Type B pancreatic cell (in vitro differentiated cells): ENCODE results near the gene TRIP10. TPM values are rescaled to one million over a fixed set of nuclear protein-coding genes. Genes with fewer than 3 reads are reported as not detected.
A peak's percentile ranks its signal among the peaks of the same experiment; 100 is the strongest.

ENCODE experiments used
- DNase-seq: peaks from one replicate; pipeline ENCODE4 v3.0.0; 2021; ENCODE audit warnings: mixed read lengths; ENCODE audit not compliant: unreplicated experiment; ENCODE audit errors: extremely low spot score
- H3K27ac Mint-ChIP-seq: 2 replicates; pipeline ENCODE4 v1.8.0; 2021; ENCODE audit warnings: mild to moderate bottlenecking, mixed read lengths
- H3K27me3 Mint-ChIP-seq: 2 replicates; pipeline ENCODE4 v1.8.0; 2021; ENCODE audit warnings: mixed read lengths
- H3K36me3 Mint-ChIP-seq: 2 replicates; pipeline ENCODE4 v1.8.0; 2021; ENCODE audit warnings: mixed read lengths
- H3K4me1 Mint-ChIP-seq: one replicate; pipeline ENCODE4 v1.8.0; 2021; ENCODE audit warnings: mixed read lengths; ENCODE audit not compliant: unreplicated experiment
- H3K4me3 Mint-ChIP-seq: 2 replicates; pipeline ENCODE4 v1.8.0; 2021; ENCODE audit warnings: mild to moderate bottlenecking, mixed read lengths
- H3K9me3 Mint-ChIP-seq: 2 replicates; pipeline ENCODE4 v1.8.0; 2021; ENCODE audit warnings: mixed read lengths
- CTCF ChIP-seq: fragments of 200-600 bp; sonication (generic); conservative IDR thresholded peaks from 2 replicates; pipeline ENCODE4 v1.5.0; 2021; ENCODE audit warnings: antibody characterized with exemption, mild to moderate bottlenecking
- total RNA-seq: library from RNA; stranded (reverse); gene quantifications from 2 replicates; pipeline ENCODE4 v1.2.1, GENCODE V29; 2021; ENCODE audit warnings: low replicate concordance

The TRIP10 gene
- total RNA-seq, 1 donor from 2014 or later: 35.1 TPM

GRCh38 chr19:6737873-6738786 is 1.4 kb upstream of the TRIP10 start:
- Mint-ChIP-seq H3K4me3 (peak overlapping the region; percentile 96), H3K9me3 (no peaks in the 10 kb centered on the region), H3K4me1 (peaks cover 32% of the 10 kb centered on the region), H3K27me3 (no peaks in the 10 kb centered on the region), H3K27ac (peak overlapping the region; percentile 93), H3K36me3 (no peaks in the 10 kb centered on the region)
- no peak for DNase-seq
- TF ChIP-seq CTCF: peak; percentile 69

- no peaks in the 10 kb centered on the region for H3K27me3 Mint-ChIP-seq
- H3K4me3 Mint-ChIP-seq: peak overlapping the region; percentile 96
- H3K27ac Mint-ChIP-seq: peak overlapping the region; percentile 93
- no peak for DNase-seq
- TF ChIP-seq CTCF: peak; percentile 9
- peaks cover 3% of the 10 kb centered on the region for H3K36me3 Mint-ChIP-seq
- no peaks in the 10 kb centered on the region for H3K9me3 Mint-ChIP-seq
- H3K4me1 Mint-ChIP-seq: peaks cover 37% of the 10 kb centered on the region
Measured at GRCh38 chr19:6738787-6739389, 592 bp upstream of the TRIP10 start.

GRCh38 chr19:6739883-6740588 is 556 bp downstream of the TRIP10 start:
- no peak for DNase-seq
- Mint-ChIP-seq H3K4me1 (peaks cover 43% of the 10 kb centered on the region), H3K36me3 (peaks cover 9% of the 10 kb centered on the region), H3K4me3 (peak overlapping the region; percentile 90), H3K27ac (no peak overlapping the region), H3K9me3 (no peaks in the 10 kb centered on the region), H3K27me3 (no peaks in the 10 kb centered on the region)
- TF ChIP-seq CTCF: no peak

GRCh38 chr19:6740589-6741343 is 1.3 kb downstream of the TRIP10 start:
- Mint-ChIP-seq H3K27me3 (no peaks in the 10 kb centered on the region), H3K9me3 (no peaks in the 10 kb centered on the region), H3K4me1 (peaks cover 49% of the 10 kb centered on the region), H3K36me3 (peaks cover 15% of the 10 kb centered on the region), H3K4me3 (peak overlapping the region; percentile 90), H3K27ac (peak overlapping the region; percentile 65)
- TF ChIP-seq CTCF: no peak
- no peak for DNase-seq

GRCh38 chr19:6743066-6743465 is 3.6 kb downstream of the TRIP10 start:
- peaks cover 37% of the 10 kb centered on the region for H3K4me1 Mint-ChIP-seq
- peaks cover 18% of the 10 kb centered on the region for H3K36me3 Mint-ChIP-seq
- H3K27ac Mint-ChIP-seq: no peak overlapping the region
- H3K4me3 Mint-ChIP-seq: peak overlapping the region; percentile 41
- DNase-seq: no peak
- no peaks in the 10 kb centered on the region for H3K9me3 Mint-ChIP-seq
- no peak for TF ChIP-seq CTCF
- H3K27me3 Mint-ChIP-seq: no peaks in the 10 kb centered on the region
